GM19468 (cell line): ENCODE data around the gene AP3S2.
"Not testable (repeated sequence)": the region's sequence is repeated elsewhere in the genome, so short reads cannot be mapped to it uniquely, and the experiment has no call there.

Source experiments
- ATAC-seq: cut with Tn5 transposase; IDR thresholded peaks from one replicate; pipeline ENCODE4 v1.9.1; 2021; ENCODE audit warnings: mild to moderate bottlenecking, moderate library complexity, moderate number of reproducible peaks; ENCODE audit not compliant: unreplicated experiment; ENCODE audit errors: extremely low read depth

AP3S2 gene

GRCh38 chr15:89904519-89904918 lies 10.7 kb upstream of the AP3S2 start:
- ATAC-seq, result no peak

GRCh38 chr15:89903858-89904130 lies 10.0 kb upstream of the AP3S2 start:
- no peak for ATAC-seq

GRCh38 chr15:89903015-89903857 lies 9.4 kb upstream of the AP3S2 start:
- no peak for ATAC-seq

DNA sequence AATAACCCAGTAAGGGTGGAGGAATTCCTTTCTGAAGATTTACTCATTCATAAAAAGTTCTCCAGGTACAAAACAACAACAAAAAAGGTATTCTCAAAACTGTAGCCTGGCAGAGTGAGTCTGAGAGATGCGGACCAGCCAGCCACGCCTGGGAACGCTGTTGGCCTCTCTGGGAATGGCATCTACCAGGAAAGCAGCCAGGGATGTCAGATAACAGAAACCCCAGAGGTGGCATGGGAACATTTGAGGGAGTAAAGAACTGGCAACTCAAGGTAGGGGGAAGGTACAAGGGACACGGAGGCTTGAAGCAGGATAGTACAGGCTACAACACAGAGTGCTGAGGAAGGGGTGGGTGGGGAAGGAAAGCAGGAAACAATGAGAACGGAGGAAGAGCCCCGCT lies 7.1 kb upstream of the AP3S2 start:
- no peak for ATAC-seq

- ATAC-seq, result no peak
Observed at GRCh38 chr15:89899951-89900567, 6.3 kb upstream of the AP3S2 start.

- ATAC-seq, result no peak
Observed at GRCh38 chr15:89899295-89899945, 5.6 kb upstream of the AP3S2 start.

GRCh38 chr15:89898614-89899294 lies 5.0 kb upstream of the AP3S2 start:
- ATAC-seq, result no peak

DNA sequence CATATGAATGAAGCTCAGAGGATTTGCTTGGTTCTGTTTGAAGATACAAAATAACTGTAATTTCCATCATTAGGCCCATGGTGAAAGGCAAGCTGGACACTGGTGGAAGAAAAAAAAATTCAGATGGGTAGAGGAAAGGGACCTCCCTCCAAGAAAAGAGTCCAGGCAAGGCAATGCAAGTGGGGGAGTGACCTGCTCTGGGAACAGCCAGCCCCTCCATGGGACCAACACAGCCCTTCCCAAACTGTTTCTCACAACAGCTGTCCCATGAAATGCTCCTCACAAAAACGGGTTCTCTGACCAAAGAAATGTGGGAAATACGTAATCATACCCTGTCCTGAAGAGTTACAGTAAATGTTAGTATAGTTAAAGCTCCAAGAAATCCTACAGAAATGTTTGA lies 4.4 kb upstream of the AP3S2 start:
- ATAC-seq, result no peak

- no peak for ATAC-seq
Observed at GRCh38 chr15:89893027-89893426, 767 bp downstream of the AP3S2 start.

DNA sequence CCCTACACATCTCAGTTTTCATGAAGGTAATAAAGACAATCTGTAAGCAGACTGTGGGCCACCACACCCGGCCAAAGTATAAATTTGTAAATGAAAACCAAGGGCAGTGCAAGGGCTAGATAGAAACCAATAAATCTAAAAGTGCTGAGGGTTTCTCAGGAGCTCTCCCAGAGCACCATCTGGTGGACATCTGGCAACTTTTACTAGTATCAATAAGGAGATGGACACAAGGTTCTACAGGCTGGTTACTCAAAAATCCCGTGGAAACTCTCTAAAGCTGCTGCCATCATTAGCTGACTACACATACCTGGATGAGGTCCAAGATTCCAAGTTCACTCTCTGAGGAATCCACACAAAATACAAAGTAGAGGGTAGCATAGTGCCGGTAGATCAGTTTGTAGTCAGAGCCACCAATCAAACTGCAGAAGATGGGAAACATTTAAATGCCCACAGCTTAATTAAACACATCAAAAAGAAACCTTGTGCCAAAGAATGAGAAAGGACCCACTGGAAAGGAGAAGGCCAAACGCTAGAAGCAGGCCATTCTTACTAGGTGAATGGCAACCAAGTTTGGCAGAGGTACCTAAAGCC lies 5.5 kb downstream of the AP3S2 start:
- ATAC-seq, result no peak

- ATAC-seq, result no peak
Observed at GRCh38 chr15:89885611-89886010, 8.2 kb downstream of the AP3S2 start.

DNA sequence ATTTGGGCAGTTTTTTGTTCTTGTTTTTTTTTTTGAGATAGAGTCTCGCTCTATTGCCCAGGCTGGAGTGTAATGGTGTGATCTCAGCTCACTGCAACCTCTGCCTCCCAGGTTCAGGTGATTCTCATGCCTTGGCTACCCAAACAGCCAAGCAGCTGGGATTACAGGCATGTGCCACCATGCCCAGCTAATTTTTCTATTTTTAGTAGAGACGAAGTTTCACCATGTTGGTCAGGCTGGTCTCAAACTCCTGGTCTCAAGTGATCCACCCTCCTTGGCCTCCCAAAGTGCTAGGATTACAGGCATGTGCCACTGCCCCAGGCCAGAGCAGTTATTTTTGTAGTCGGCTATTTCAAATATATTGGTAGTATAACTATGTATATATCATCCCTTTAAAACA lies 8.6 kb downstream of the AP3S2 start:
- not testable (repeated sequence) for ATAC-seq

- no peak for ATAC-seq
Observed at GRCh38 chr15:89883518-89883917, 10.3 kb downstream of the AP3S2 start.

- no peak for ATAC-seq
Observed at GRCh38 chr15:89880727-89881126, 13.1 kb downstream of the AP3S2 start.

DNA sequence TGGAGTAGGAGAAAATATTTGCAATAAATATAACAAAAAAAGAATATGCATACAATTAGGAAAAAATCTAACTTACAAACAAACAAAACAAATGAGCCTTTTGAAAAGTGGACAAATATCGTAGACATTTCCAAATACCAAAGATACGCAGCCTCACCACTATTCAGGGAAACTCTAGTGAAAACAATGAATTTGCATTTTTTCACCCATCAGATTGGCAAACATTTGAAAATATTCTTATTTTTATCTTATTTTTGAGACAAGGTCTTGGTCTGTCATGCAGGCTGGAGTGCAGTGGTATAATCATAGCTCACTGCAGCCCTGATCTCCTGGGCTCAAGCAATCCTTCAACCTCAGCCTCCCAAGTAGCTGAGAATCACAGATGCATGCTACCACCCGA lies 15.5 kb downstream of the AP3S2 start:
- no peak for ATAC-seq

- ATAC-seq, result no peak
Observed at GRCh38 chr15:89877083-89877425, 16.7 kb downstream of the AP3S2 start.

- no peak for ATAC-seq
Observed at GRCh38 chr15:89876396-89877082, 17.3 kb downstream of the AP3S2 start.

DNA sequence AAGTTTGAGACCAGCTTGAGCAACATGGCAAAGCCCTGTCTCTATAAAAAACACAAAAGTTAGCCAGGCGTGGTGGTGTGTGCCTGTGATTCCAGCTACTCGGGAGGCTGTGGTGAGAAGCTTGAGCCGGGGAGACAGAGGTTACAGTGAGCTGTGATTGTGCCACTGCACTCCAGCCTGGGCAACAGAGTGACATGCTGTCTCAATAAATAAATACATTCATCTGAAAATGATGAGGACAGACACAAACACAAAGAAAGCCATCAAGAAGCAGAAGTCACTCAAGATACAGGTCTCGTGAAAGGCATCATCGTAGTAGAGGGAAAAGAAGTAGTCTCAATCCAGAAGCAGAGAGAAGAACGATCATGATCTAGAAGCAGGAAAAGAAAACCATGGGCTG lies 18.1 kb downstream of the AP3S2 start:
- no peak for ATAC-seq

GRCh38 chr15:89874926-89875564 lies 18.7 kb downstream of the AP3S2 start:
- no peak for ATAC-seq
